Measurements from ENCODE around the gene QRFP.

DNA sequence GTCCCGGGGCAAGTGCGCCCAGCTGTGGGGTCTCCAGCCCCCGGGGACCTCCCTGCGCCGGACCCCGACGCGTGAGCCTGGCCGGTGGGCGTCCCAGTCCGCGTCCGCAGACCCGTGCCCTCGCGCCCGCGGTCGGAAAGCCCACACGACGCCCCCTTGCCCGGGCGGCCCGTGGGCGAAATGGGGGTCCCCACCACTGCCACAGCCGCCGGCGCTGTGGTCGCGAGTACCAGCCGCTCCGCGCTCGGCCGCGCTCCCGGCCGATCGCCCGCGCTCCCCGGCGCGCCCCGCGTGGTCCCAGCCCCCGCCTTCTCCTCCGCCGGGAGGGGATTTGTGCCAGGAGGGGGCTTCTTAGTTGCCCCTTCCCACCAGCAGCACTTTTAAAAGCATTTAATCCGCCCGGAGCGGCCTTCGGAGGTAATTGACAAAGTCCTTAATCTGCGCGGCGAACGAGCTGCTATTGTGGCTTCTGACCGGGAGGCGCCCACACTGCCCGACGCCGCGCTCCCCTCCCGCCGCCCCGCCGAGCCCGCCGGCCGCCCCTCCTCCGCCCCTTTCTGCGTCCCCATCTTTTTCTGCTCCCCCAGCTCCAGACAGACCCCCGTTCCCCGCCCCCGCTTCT lies 42.9 kb upstream of the QRFP start:
- TF ChIP-seq ZNF501 (tag by site-specific recombination; IDR thresholded peaks at IDR 0.05) (no peak), KLF8 (tag by site-specific recombination; IDR thresholded peaks at IDR 0.05) (no peak), ZNF274 (IDR thresholded peaks at IDR 0.05; ENCODE audit: low read length) (no peak), ZNF274 (tag by site-specific recombination; IDR thresholded peaks at IDR 0.05; ENCODE audit: borderline replicate concordance) (no peak), FEZF1 (tag by site-specific recombination; IDR thresholded peaks at IDR 0.05) (no peak)
- TF ChIP-seq, protein P1, sequence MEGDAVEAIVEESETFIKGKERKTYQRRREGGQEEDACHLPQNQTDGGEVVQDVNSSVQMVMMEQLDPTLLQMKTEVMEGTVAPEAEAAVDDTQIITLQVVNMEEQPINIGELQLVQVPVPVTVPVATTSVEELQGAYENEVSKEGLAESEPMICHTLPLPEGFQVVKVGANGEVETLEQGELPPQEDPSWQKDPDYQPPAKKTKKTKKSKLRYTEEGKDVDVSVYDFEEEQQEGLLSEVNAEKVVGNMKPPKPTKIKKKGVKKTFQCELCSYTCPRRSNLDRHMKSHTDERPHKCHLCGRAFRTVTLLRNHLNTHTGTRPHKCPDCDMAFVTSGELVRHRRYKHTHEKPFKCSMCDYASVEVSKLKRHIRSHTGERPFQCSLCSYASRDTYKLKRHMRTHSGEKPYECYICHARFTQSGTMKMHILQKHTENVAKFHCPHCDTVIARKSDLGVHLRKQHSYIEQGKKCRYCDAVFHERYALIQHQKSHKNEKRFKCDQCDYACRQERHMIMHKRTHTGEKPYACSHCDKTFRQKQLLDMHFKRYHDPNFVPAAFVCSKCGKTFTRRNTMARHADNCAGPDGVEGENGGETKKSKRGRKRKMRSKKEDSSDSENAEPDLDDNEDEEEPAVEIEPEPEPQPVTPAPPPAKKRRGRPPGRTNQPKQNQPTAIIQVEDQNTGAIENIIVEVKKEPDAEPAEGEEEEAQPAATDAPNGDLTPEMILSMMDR (tag by site-specific recombination; IDR thresholded peaks at IDR 0.05), result no peak
- TF ChIP-seq, protein P2, sequence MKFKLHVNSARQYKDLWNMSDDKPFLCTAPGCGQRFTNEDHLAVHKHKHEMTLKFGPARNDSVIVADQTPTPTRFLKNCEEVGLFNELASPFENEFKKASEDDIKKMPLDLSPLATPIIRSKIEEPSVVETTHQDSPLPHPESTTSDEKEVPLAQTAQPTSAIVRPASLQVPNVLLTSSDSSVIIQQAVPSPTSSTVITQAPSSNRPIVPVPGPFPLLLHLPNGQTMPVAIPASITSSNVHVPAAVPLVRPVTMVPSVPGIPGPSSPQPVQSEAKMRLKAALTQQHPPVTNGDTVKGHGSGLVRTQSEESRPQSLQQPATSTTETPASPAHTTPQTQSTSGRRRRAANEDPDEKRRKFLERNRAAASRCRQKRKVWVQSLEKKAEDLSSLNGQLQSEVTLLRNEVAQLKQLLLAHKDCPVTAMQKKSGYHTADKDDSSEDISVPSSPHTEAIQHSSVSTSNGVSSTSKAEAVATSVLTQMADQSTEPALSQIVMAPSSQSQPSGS (tag by site-specific recombination; IDR thresholded peaks at IDR 0.05; ENCODE audit: low read depth), result no peak

Measured in HEK293 (cell line).